ENCODE measurements around the gene USP15.
"Not testable (repeated sequence)": the region's sequence is repeated elsewhere in the genome, so short reads cannot be mapped to it uniquely, and the experiment has no call there.

USP15 gene

GRCh38 chr12:62438098-62438692 is 178.0 kb downstream of the USP15 start:
- DNase-seq (ENCODE audit: low read depth), result peak; percentile 63
- TF ChIP-seq CTCF (IDR thresholded peaks at IDR 0.05; ENCODE audit: insufficient read depth, low read depth, low read length, missing control alignments), result peak; percentile 60
- no peak overlapping the region for H3K4me3 ChIP-seq (ENCODE audit: low read depth, low read length)

GRCh38 chr12:62446754-62447452 is 186.7 kb downstream of the USP15 start:
- TF ChIP-seq CTCF (IDR thresholded peaks at IDR 0.05; ENCODE audit: insufficient read depth, low read depth, low read length, missing control alignments), result no peak
- DNase-seq (ENCODE audit: low read depth), result no peak

GRCh38 chr12:62448436-62448835 is 188.2 kb downstream of the USP15 start:
- no peak for TF ChIP-seq CTCF (IDR thresholded peaks at IDR 0.05; ENCODE audit: insufficient read depth, low read depth, low read length, missing control alignments)
- no peak overlapping the region for H3K4me3 ChIP-seq (ENCODE audit: low read depth, low read length)
- DNase-seq (ENCODE audit: low read depth), result no peak

More at GRCh38 chr12:62446754-62447452, 186.7 kb downstream of the USP15 start:
- H3K4me3 ChIP-seq (ENCODE audit: low read depth, low read length), result no peak overlapping the region

DNA sequence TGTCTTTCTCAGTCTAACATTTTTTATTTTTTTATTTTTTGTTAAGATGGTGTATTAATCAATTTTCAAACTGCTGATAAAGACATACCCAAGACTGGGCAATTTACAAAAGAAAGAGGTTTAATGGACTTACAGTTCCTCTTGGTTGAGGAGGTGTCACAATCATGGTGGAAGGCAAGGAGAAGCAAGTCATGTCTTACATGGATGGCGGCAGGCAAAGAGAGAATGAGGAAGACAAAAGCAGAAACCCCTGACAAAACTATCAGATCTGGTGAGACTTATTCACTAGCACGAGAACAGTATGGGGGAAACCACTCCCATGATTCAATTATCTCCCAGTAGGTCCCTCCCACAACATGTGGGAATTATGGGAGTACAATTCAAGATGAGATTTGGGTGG is 195.2 kb downstream of the USP15 start:
- not testable (repeated sequence) for H3K4me3 ChIP-seq (ENCODE audit: low read depth, low read length); DNase-seq (ENCODE audit: low read depth)

DNA sequence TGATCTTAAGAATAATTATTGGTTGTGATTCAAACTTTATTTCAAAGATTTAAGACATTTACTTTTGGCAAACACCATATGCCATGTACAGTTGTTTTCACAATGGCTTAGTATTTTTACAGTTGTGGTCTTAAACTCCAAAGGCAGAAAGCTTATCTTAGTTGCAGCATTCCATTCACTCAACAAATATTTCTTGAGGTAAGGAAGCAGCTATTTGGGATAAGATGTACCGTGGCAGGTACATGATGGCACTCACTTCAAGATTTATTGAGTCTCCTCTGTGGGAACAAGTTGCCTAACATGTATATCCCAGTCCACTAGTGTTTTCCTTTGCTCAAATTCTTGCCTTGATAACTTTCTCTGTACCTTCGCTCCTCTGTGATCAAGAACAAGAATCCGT is 198.4 kb downstream of the USP15 start:
- TF ChIP-seq CTCF (IDR thresholded peaks at IDR 0.05; ENCODE audit: insufficient read depth, low read depth, low read length, missing control alignments), result no peak
- no peak overlapping the region for H3K4me3 ChIP-seq (ENCODE audit: low read depth, low read length)
- DNase-seq (ENCODE audit: low read depth), result no peak

DNA sequence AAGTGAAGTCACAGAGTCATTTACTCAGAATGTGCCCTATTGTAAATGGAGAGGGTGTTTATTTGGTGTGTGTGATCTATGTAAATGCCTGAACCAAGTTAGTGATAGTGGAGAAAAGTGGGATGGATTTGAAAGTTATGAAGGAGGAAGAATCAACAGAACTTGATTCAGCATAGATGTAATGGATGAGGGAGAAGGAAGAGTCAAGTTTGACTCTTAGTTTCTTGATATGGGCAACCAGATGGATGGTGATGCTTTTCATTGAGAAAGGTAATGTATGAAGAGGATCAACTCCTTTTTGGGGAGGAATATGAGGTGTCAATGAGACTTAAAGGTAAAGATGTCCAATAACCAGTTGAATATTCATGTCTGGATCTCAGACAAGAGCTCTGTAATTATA is 199.8 kb downstream of the USP15 start:
- DNase-seq (ENCODE audit: low read depth), result no peak
- H3K4me3 ChIP-seq (ENCODE audit: low read depth, low read length), result no peak overlapping the region
- TF ChIP-seq CTCF (IDR thresholded peaks at IDR 0.05; ENCODE audit: insufficient read depth, low read depth, low read length, missing control alignments), result no peak

GRCh38 chr12:62461171-62461837 is 201.1 kb downstream of the USP15 start:
- not testable (repeated sequence) for DNase-seq (ENCODE audit: low read depth); H3K4me3 ChIP-seq (ENCODE audit: low read depth, low read length)

DNA sequence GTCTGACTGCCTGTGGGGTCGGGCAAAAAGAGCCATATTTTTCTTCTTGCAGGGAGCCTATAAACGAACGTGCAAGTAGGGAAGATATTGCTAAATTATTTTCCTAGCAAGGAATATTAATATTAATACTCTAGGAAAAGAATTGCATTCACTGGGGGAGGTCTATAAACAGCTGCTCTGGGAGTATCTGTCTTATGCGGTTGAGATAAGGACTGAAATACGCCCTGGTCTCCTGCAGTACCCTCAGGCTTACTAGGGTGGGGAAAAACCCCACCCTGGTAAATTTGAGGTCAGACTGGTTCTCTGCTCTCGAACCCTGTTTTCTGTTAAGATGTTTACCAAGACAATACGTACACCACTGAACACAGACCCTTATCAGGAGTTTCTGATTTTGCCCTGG is 203.0 kb downstream of the USP15 start:
- not testable (repeated sequence) for DNase-seq (ENCODE audit: low read depth); H3K4me3 ChIP-seq (ENCODE audit: low read depth, low read length)
